ENCODE measurements around the gene SRR. TPM values are rescaled to one million over a fixed set of nuclear protein-coding genes. Genes with fewer than 3 reads are reported as not detected.

The SRR gene
- total RNA-seq, 1 experiment from 2014 or later = 11.8 TPM

GRCh38 chr17:2366747-2367494 lies 63.2 kb downstream of the SRR start:
- no peaks in the 10 kb centered on the region for H3K36me3 ChIP-seq (ENCODE audit: control insufficient read depth, insufficient read depth, low read length)
- no peak for DNase-seq (ENCODE audit: low read depth, low spot score)

GRCh38 chr17:2368359-2368758 lies 64.6 kb downstream of the SRR start:
- POLR2A ChIA-PET = no interaction called here
- CTCF ChIA-PET = no interaction called here

More at GRCh38 chr17:2366747-2367494, 63.2 kb downstream of the SRR start:
- no peak; the same call in 1 of the 2 replicates for ATAC-seq
- H3K27me3 ChIP-seq (ENCODE audit: control insufficient read depth, insufficient read depth, low read length) = no peaks in the 10 kb centered on the region
- in situ Hi-C loops (cut with HindIII; ENCODE audit: low pct_unique_long_range_greater_than_20kb, low sequenced_read_pairs) = no loop called here
- ChIA-PET CTCF (no interaction called here), POLR2A (no interaction called here)
- no TSS peak for BruUV-seq (replicated peaks)
- intact Hi-C loops (cut with micrococcal nuclease; ENCODE audit: unreplicated experiment) = no loop called here
- H3K4me3 ChIP-seq (ENCODE audit: low read depth in 2 of 2, low read length in 2 of 2) = no peak overlapping the region
- H3K27ac ChIP-seq (ENCODE audit: low read length) = no peak overlapping the region
- H3K4me1 ChIP-seq (ENCODE audit: control insufficient read depth, insufficient read depth, low read length) = no peaks in the 10 kb centered on the region
- no peak for TF ChIP-seq POLR2AphosphoS5 (IDR thresholded peaks at IDR 0.05; ENCODE audit: low read depth, low read length)
- no peak for TF ChIP-seq REST (IDR thresholded peaks at IDR 0.05; ENCODE audit: insufficient read depth in 1 of 2, low read depth in 2 of 2, low read length in 1 of 2)
- no peak for TF ChIP-seq SIN3A (IDR thresholded peaks at IDR 0.05; ENCODE audit: borderline replicate concordance, insufficient read depth, low read depth, low read length)
- no peak for TF ChIP-seq TCF7L2 (IDR thresholded peaks at IDR 0.05; ENCODE audit: low read depth, low read length)
- no peak; the same call in 1 of the 2 replicates for TF ChIP-seq CTCF (IDR thresholded peaks at IDR 0.05)
- H3K9me3 ChIP-seq (ENCODE audit: control insufficient read depth, insufficient read depth, low read depth, low read length) = no peaks in the 10 kb centered on the region

More at GRCh38 chr17:2368359-2368758, 64.6 kb downstream of the SRR start:
- Histone ChIP-seq H3K27me3 (ENCODE audit: control insufficient read depth, insufficient read depth, low read length) (no peaks in the 10 kb centered on the region), H3K4me3 (ENCODE audit: low read depth in 2 of 2, low read length in 2 of 2) (no peak overlapping the region), H3K4me1 (ENCODE audit: control insufficient read depth, insufficient read depth, low read length) (no peaks in the 10 kb centered on the region), H3K36me3 (ENCODE audit: control insufficient read depth, insufficient read depth, low read length) (no peaks in the 10 kb centered on the region), H3K9me3 (ENCODE audit: control insufficient read depth, insufficient read depth, low read depth, low read length) (no peaks in the 10 kb centered on the region), H3K27ac (ENCODE audit: low read length) (no peak overlapping the region)
- no TSS peak for BruUV-seq (replicated peaks)
- TF ChIP-seq POLR2AphosphoS5 (IDR thresholded peaks at IDR 0.05; ENCODE audit: low read depth, low read length) (no peak), REST (IDR thresholded peaks at IDR 0.05; ENCODE audit: insufficient read depth in 1 of 2, low read depth in 2 of 2, low read length in 1 of 2) (no peak), CTCF (IDR thresholded peaks at IDR 0.05) (no peak), TCF7L2 (IDR thresholded peaks at IDR 0.05; ENCODE audit: low read depth, low read length) (no peak), SIN3A (IDR thresholded peaks at IDR 0.05; ENCODE audit: borderline replicate concordance, insufficient read depth, low read depth, low read length) (no peak)
- in situ Hi-C loops (cut with HindIII; ENCODE audit: low pct_unique_long_range_greater_than_20kb, low sequenced_read_pairs) (no loop called here), intact Hi-C loops (cut with micrococcal nuclease; ENCODE audit: unreplicated experiment) (no loop called here)
- ATAC-seq = no peak
- no peak for DNase-seq (ENCODE audit: low read depth, low spot score)
